GM15510 (cell line): ENCODE measurements around the gene FJX1.
A peak's percentile ranks its signal among the peaks of the same experiment; 100 is the strongest.

Source experiments
- POLR2A ChIP-seq: IDR thresholded peaks from 3 replicates; pipeline ENCODE4 v1.6.1; 2011; ENCODE audit warnings: borderline replicate concordance; ENCODE audit not compliant: insufficient read length; ENCODE audit errors: extremely low read depth

Gene FJX1

GRCh38 chr11:35639591-35640179, 21.4 kb downstream of the FJX1 start:
- no peak for TF ChIP-seq POLR2A

- TF ChIP-seq POLR2A: no peak
Measured at GRCh38 chr11:35641171-35641897, 23.1 kb downstream of the FJX1 start.

- TF ChIP-seq POLR2A: no peak
Measured at GRCh38 chr11:35641964-35642363, 23.7 kb downstream of the FJX1 start.

- TF ChIP-seq POLR2A: no peak
Measured at GRCh38 chr11:35647421-35648093, 29.3 kb downstream of the FJX1 start.

- no peak for TF ChIP-seq POLR2A
Measured at GRCh38 chr11:35650006-35650405, 31.7 kb downstream of the FJX1 start.

GRCh38 chr11:35650467-35650866, 32.2 kb downstream of the FJX1 start:
- no peak for TF ChIP-seq POLR2A

GRCh38 chr11:35651263-35651662, 33.0 kb downstream of the FJX1 start:
- TF ChIP-seq POLR2A: no peak

GRCh38 chr11:35654711-35655110, 36.5 kb downstream of the FJX1 start:
- TF ChIP-seq POLR2A: no peak

- no peak for TF ChIP-seq POLR2A
Measured at GRCh38 chr11:35655254-35655653, 37.0 kb downstream of the FJX1 start.

GRCh38 chr11:35655856-35656255, 37.6 kb downstream of the FJX1 start:
- no peak for TF ChIP-seq POLR2A

- TF ChIP-seq POLR2A: no peak
Measured at GRCh38 chr11:35658020-35658948, 40.0 kb downstream of the FJX1 start.

- TF ChIP-seq POLR2A: no peak
Measured at GRCh38 chr11:35661534-35661933, 43.3 kb downstream of the FJX1 start.

- TF ChIP-seq POLR2A: no peak
Measured at GRCh38 chr11:35662061-35662648, 43.9 kb downstream of the FJX1 start.

- peak; percentile 68 for TF ChIP-seq POLR2A
Measured at GRCh38 chr11:35662649-35663407, 44.6 kb downstream of the FJX1 start, which contains the start of gene TRIM44. Gene TRIM44, plus strand, starts transcription at chr11:35662775. Its CDS starts 337 bp downstream, at chr11:35663112.
